ENCODE measurements around the gene AGPS.

DNA sequence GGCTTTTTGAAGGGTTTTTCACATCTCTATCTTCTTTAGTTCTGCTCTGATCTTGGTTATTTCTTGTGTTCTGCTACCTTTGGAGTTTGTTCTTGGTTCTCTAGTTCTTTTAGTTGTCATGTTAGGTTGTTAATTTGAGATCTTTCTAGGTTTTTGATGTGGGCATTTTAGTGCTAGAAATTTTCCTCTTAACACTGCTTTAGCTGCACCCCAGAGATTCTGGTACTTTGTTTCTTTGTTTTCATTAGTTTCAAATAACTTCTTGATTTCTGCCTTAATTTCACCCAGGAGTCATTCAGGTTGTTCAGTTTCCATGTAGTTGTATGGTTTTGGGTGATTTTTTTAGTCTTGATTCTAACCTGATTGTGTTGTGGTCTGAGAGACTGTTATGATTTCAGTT is 34.7 kb downstream of the AGPS start:
- TF ChIP-seq, protein P1, sequence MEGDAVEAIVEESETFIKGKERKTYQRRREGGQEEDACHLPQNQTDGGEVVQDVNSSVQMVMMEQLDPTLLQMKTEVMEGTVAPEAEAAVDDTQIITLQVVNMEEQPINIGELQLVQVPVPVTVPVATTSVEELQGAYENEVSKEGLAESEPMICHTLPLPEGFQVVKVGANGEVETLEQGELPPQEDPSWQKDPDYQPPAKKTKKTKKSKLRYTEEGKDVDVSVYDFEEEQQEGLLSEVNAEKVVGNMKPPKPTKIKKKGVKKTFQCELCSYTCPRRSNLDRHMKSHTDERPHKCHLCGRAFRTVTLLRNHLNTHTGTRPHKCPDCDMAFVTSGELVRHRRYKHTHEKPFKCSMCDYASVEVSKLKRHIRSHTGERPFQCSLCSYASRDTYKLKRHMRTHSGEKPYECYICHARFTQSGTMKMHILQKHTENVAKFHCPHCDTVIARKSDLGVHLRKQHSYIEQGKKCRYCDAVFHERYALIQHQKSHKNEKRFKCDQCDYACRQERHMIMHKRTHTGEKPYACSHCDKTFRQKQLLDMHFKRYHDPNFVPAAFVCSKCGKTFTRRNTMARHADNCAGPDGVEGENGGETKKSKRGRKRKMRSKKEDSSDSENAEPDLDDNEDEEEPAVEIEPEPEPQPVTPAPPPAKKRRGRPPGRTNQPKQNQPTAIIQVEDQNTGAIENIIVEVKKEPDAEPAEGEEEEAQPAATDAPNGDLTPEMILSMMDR (IDR thresholded peaks at IDR 0.05; ENCODE audit: borderline replicate concordance, extremely low read depth, low read length, poor library complexity, severe bottlenecking) = no peak
- TF ChIP-seq EZH2 (IDR thresholded peaks at IDR 0.05; ENCODE audit: borderline replicate concordance, low read depth, low read length, severe bottlenecking) = no peak

All from DND-41 (cell line).